NCI-H345 treated with DMSO at 0.1 percent for 48 hours (cell line): Measurements from ENCODE around the gene SDR42E1.

Source experiments
- DNase-seq: peaks from one replicate; lab custom pipeline; 2025; ENCODE audit not compliant: unreplicated experiment; lab: John Stamatoyannopoulos, UW

SDR42E1 gene

DNA sequence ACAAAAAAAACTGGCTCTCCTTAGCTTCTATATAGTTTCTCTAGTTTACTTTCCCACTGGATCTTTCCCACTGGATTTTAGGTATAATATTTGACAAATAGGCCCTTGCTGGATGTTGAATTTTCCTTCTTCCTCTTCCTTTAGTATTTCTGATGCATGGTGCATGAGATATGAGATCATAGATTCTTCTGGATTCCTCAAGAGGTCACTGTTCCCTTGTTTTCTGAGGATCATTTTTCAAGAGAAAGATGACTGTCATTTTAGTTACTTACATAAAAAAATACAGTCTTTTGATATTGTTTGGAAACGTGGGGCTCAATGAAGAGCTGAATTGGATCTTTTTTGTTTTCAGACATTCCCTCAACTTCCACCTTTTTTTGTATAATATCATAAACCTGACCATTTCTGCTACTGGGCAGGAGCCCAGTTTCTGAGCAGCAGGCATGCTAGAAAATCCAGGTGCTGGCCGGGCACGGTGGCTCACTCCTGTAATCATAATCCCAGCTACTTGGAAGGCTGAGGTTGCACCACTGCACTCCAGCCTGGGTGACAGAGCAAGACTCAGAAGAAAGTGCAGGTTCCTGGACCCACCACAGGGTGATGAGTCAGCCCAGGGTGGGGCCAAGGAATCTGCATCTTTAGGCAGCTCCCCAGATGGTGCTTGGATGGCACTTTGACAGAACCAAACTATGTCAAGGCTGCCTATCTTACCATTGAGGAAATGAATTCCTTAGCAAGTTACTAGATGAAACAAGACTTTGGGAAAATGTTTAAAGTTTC lies 70.3 kb downstream of the SDR42E1 start:
- DNase-seq = no peak

DNA sequence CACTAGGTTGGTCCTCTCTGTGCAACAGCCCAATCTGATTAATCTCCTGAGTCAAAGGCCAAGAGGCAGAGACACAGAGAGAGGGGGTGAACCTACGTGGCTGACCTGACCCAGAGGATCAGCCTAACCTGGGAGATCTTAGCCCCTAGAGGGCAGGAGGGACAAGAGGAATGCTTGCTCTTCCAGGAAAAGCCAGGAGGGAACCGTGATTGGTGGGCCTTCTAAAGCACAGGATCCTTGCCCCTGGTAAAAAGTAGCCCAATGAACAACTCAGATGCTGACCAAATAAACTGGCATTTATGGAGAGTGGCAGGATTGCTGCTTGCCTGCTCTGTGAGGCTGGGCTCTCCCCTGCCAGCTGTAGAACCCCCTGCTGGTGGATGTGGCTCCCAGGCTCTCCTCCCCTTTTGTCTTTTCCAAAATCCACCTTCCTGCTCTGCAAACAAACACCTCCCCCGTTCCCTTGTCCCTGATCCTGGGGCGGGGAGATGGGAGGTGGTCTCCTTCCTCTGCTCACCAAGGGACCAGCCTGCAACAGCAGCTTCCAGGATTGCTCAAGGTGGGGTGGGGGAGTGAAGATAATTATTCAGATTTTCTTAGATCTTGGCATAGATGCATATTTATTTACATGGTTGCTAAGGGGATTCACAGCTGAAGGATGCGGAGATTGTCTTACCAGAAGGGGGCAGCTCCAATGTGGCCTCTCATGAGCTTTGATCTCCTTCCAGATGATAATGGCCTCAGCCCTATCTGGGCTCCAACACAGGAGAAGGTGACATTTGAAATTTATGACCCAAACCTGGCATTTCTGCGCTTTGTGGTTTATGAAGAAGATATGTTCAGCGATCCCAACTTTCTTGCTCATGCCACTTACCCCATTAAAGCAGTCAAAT lies 71.9 kb downstream of the SDR42E1 start:
- peak; percentile 44 for DNase-seq
